Endodermal cell (in vitro differentiated cells): ENCODE results near the gene DNM3. TPM values are rescaled to one million over a fixed set of nuclear protein-coding genes. Genes with fewer than 3 reads are reported as not detected.

Experiments
- DNase-seq: peaks from one replicate; pipeline ENCODE4 v3.0.0-alpha.2; 2017
- H3K27ac ChIP-seq: 2 replicates; pipeline ENCODE4 v1.5.1; 2013; ENCODE audit warnings: mild to moderate bottlenecking, low read depth, low read length, moderate library complexity
- H3K27me3 ChIP-seq: 2 replicates; pipeline ENCODE4 v1.6.1; 2013; ENCODE audit warnings: mild to moderate bottlenecking, low read length, moderate library complexity; ENCODE audit not compliant: insufficient read depth, control insufficient read depth, poor library complexity, severe bottlenecking
- H3K36me3 ChIP-seq: 2 replicates; pipeline ENCODE4 v1.7.0; 2013; ENCODE audit warnings: mild to moderate bottlenecking, low read length, moderate library complexity; ENCODE audit not compliant: control insufficient read depth, insufficient read depth
- H3K4me1 ChIP-seq: one replicate; pipeline ENCODE4 v1.7.0; 2013; ENCODE audit warnings: low read length; ENCODE audit not compliant: control insufficient read depth, insufficient read depth
- H3K4me3 ChIP-seq: 2 replicates; pipeline ENCODE4 v1.5.1; 2013; ENCODE audit warnings: mild to moderate bottlenecking, low read length, moderate library complexity
- H3K9ac ChIP-seq: 2 replicates; pipeline ENCODE4 v1.6.1; 2013; ENCODE audit warnings: mild to moderate bottlenecking, low read length, moderate library complexity; ENCODE audit not compliant: poor library complexity, severe bottlenecking; ENCODE audit errors: extremely low read depth
- H3K9me3 ChIP-seq: 2 replicates; pipeline ENCODE4 v1.6.1; 2013; ENCODE audit warnings: mild to moderate bottlenecking, low read length, moderate library complexity; ENCODE audit not compliant: control insufficient read depth
- H3K27ac Mint-ChIP-seq: 2 replicates; pipeline ENCODE4 v1.8.0; 2020; ENCODE audit warnings: mixed read lengths
- H3K27me3 Mint-ChIP-seq: 2 replicates; pipeline ENCODE4 v1.8.0; 2021; ENCODE audit warnings: mild to moderate bottlenecking, mixed read lengths; ENCODE audit not compliant: insufficient read depth
- H3K36me3 Mint-ChIP-seq: 2 replicates; pipeline ENCODE4 v1.8.0; 2020; ENCODE audit warnings: low read depth, mixed read lengths
- H3K4me1 Mint-ChIP-seq: 2 replicates; pipeline ENCODE4 v1.8.0; 2020; ENCODE audit warnings: mixed read lengths
- H3K4me3 Mint-ChIP-seq: 2 replicates; pipeline ENCODE4 v1.8.0; 2020; ENCODE audit warnings: mild to moderate bottlenecking, moderate library complexity, mixed read lengths
- H3K9me3 Mint-ChIP-seq: 2 replicates; pipeline ENCODE4 v1.8.0; 2020; ENCODE audit warnings: mild to moderate bottlenecking, mixed read lengths
- CTCF ChIP-seq: fragments of 200-600 bp; sonication (generic); conservative IDR thresholded peaks from 2 replicates; pipeline ENCODE4 v1.5.0; 2021; ENCODE audit warnings: antibody characterized with exemption, mild to moderate bottlenecking
- WGBS, 2 experiments: methylation state at CpG; one replicate each; pipeline versions ENCODE4 v1.1.5 to v1.1.7; 2013; ENCODE audit warnings: missing lambda C conversion rate in 2 of 2, mixed read lengths in 1 of 2; ENCODE audit not compliant: insufficient coverage in 1 of 2, insufficient read length in 1 of 2; 5-methylcytosine and 5-hydroxymethylcytosine counted together
- total RNA-seq, 2 donors: library from RNA; stranded (reverse); fragmentation: NEBNext Ultra II Directional in 1 of 2; extraction: Animal tissue kit (Norgen Biotek cat#: 25700) in 1 of 2; gene quantifications; 2 replicates in 1 of 2; 3 replicates in 1 of 2; pipeline ENCODE4 v1.2.1, GENCODE V29; 2021

The DNM3 gene
- total RNA-seq, 2 donors from 2014 or later, result 0.53 to 1.8 TPM

- Mint-ChIP-seq H3K27me3 (no peaks in the 10 kb centered on the region), H3K9me3 (no peaks in the 10 kb centered on the region), H3K36me3 (no peaks in the 10 kb centered on the region), H3K4me1 (peaks cover 45% of the 10 kb centered on the region), H3K27ac (no peak overlapping the region), H3K4me3 (no peak overlapping the region)
- no peak overlapping the region for H3K27ac ChIP-seq
- H3K36me3 ChIP-seq, result no peaks in the 10 kb centered on the region
- TF ChIP-seq CTCF, result no peak
- H3K9me3 ChIP-seq, result no peaks in the 10 kb centered on the region
- H3K27me3 ChIP-seq, result no peaks in the 10 kb centered on the region
- H3K4me1 ChIP-seq, result no peaks in the 10 kb centered on the region
- H3K4me3 ChIP-seq, result no peak overlapping the region
- 93% methylated on average over 3 of the region's 3 CpGs; no CpG with 5 or more reads in 1 of the 2 experiments for WGBS, 2 experiments
- H3K9ac ChIP-seq, result no peak overlapping the region
- DNase-seq, result no peak
Observed at GRCh38 chr1:172395576-172395975, 554.3 kb downstream of the DNM3 start.

- H3K9me3 ChIP-seq, result no peaks in the 10 kb centered on the region
- Mint-ChIP-seq H3K36me3 (no peaks in the 10 kb centered on the region), H3K4me1 (peaks cover 31% of the 10 kb centered on the region), H3K27me3 (no peaks in the 10 kb centered on the region), H3K27ac (no peak overlapping the region), H3K9me3 (no peaks in the 10 kb centered on the region), H3K4me3 (no peak overlapping the region)
- no peak for TF ChIP-seq CTCF
- H3K27me3 ChIP-seq, result no peaks in the 10 kb centered on the region
- no peaks in the 10 kb centered on the region for H3K36me3 ChIP-seq
- 90 to 92% methylated on average over 2 of the region's 3 CpGs for WGBS, 2 experiments
- H3K27ac ChIP-seq, result no peak overlapping the region
- no peak for DNase-seq
- H3K9ac ChIP-seq, result no peak overlapping the region
- no peaks in the 10 kb centered on the region for H3K4me1 ChIP-seq
- H3K4me3 ChIP-seq, result no peak overlapping the region
Observed at GRCh38 chr1:172397221-172397620, 555.9 kb downstream of the DNM3 start.

- Histone ChIP-seq H3K36me3 (no peaks in the 10 kb centered on the region), H3K4me1 (no peaks in the 10 kb centered on the region), H3K9me3 (no peaks in the 10 kb centered on the region), H3K27me3 (no peaks in the 10 kb centered on the region), H3K27ac (no peak overlapping the region), H3K4me3 (no peak overlapping the region), H3K9ac (no peak overlapping the region)
- DNase-seq, result no peak
- 95% methylated on average over 2 of the region's 2 CpGs; no CpG with 5 or more reads in 1 of the 2 experiments for WGBS, 2 experiments
- no peaks in the 10 kb centered on the region for H3K27me3 Mint-ChIP-seq
- H3K27ac Mint-ChIP-seq, result no peak overlapping the region
- H3K36me3 Mint-ChIP-seq, result no peaks in the 10 kb centered on the region
- H3K9me3 Mint-ChIP-seq, result no peaks in the 10 kb centered on the region
- H3K4me3 Mint-ChIP-seq, result no peak overlapping the region
- H3K4me1 Mint-ChIP-seq, result peaks cover 27% of the 10 kb centered on the region
- no peak for TF ChIP-seq CTCF
Observed at GRCh38 chr1:172397633-172398032, 556.3 kb downstream of the DNM3 start.
